Muscle of leg (tissue), 11 donors: ENCODE measurements around the gene TMEM232. TPM values are rescaled to one million over a fixed set of nuclear protein-coding genes. Genes with fewer than 3 reads are reported as not detected.
A peak's percentile ranks its signal among the peaks of the same experiment; 100 is the strongest.

Source experiments
- DNase-seq: peaks from one replicate; pipeline ENCODE4 v3.0.0; 2013
- H3K27ac ChIP-seq: one replicate; pipeline ENCODE4 v1.5.1; 2013; ENCODE audit warnings: mild to moderate bottlenecking, low read length, control low read depth
- H3K27me3 ChIP-seq: one replicate; pipeline ENCODE4 v1.6.1; 2013; ENCODE audit warnings: low read length; ENCODE audit not compliant: control insufficient read depth, insufficient read depth
- H3K36me3 ChIP-seq: one replicate; pipeline ENCODE4 v1.6.1; 2013; ENCODE audit warnings: low read length; ENCODE audit not compliant: control insufficient read depth, insufficient read depth
- H3K4me1 ChIP-seq: one replicate; pipeline ENCODE4 v1.6.1; 2013; ENCODE audit warnings: low read length; ENCODE audit not compliant: control insufficient read depth, insufficient read depth
- H3K4me3 ChIP-seq: one replicate; pipeline ENCODE4 v1.5.1; 2013; ENCODE audit warnings: low read length, control low read depth
- H3K9me3 ChIP-seq: replicated peaks from 2 replicates; pipeline ENCODE4 v1.6.1; 2013; ENCODE audit warnings: low read depth, low read length; ENCODE audit not compliant: control insufficient read depth
- WGBS: methylation state at CpG from one replicate; pipeline ENCODE4 v1.1.5; 2013; ENCODE audit warnings: missing lambda C conversion rate; ENCODE audit not compliant: insufficient coverage; 5-methylcytosine and 5-hydroxymethylcytosine counted together
- polyA plus RNA-seq, 8 donors: library from polyadenylated mRNA; unstranded; fragments of 120-200 nt; gene quantifications; one replicate each; pipeline versions ENCODE4 v1.2.1 to v1.2.3, GENCODE V29; 2013; ENCODE audit warnings: inconsistent platforms in 1 of 8, low replicate concordance in 1 of 8; ENCODE audit not compliant: insufficient read length in 8 of 8, insufficient read depth in 1 of 8
- total RNA-seq: library from RNA; stranded (reverse); fragments of 120-200 nt; gene quantifications from one replicate; pipeline ENCODE4 v1.2.4, GENCODE V29; 2013

The TMEM232 gene
- total and polyA plus RNA-seq, 9 donors: 0.51 to 2.7 (median 1.1) TPM

DNA sequence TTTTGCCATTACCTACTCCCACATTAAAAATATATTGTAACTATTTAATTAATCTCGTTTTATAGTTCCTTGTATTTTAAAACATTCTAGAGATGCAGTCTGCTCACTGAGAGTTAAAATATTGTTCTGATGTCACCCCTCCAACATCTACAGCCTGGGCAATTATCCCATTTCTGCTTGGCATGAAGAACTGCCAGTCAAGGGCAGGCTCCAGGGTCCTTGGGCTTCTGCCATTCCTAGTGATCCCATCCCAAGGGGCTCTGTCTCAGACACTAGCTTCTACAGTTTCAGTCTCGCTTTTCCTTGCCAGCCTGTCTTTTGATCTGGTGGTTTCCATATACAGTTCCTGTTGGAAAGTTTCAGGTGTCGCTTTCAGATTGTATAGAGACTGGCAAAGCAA is 287.2 kb downstream of the TMEM232 start:
- Histone ChIP-seq H3K9me3 (no peaks in the 10 kb centered on the region), H3K27me3 (no peaks in the 10 kb centered on the region), H3K4me3 (no peak overlapping the region), H3K4me1 (no peaks in the 10 kb centered on the region), H3K27ac (no peak overlapping the region), H3K36me3 (no peaks in the 10 kb centered on the region)
- DNase-seq: peak; percentile 25
- WGBS: 32% methylated on average over 2 of the region's 3 CpGs

DNA sequence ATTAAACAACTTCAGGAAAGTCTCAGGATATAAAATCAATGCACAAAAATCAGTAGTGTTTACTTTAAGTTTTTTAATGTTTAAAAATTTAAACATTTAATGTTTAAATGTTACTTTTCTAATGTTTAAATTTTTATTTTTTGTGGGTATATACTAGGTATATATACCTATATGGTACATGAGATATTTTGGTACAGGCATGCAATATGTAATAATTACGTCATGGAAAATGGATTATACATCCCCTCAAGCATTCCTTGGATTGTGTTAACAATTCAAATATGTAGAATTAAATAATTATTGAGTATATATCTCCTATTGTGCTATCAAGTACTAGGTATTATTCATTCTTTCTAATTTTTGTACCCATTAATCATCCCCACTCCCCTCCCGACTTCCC is 291.3 kb downstream of the TMEM232 start:
- no peak overlapping the region for H3K27ac ChIP-seq
- H3K4me1 ChIP-seq: no peaks in the 10 kb centered on the region
- H3K36me3 ChIP-seq: no peaks in the 10 kb centered on the region
- H3K27me3 ChIP-seq: no peaks in the 10 kb centered on the region
- H3K9me3 ChIP-seq: no peaks in the 10 kb centered on the region
- WGBS: no CpG with 5 or more reads among the region's 2 CpGs
- H3K4me3 ChIP-seq: no peak overlapping the region
- DNase-seq: no peak

DNA sequence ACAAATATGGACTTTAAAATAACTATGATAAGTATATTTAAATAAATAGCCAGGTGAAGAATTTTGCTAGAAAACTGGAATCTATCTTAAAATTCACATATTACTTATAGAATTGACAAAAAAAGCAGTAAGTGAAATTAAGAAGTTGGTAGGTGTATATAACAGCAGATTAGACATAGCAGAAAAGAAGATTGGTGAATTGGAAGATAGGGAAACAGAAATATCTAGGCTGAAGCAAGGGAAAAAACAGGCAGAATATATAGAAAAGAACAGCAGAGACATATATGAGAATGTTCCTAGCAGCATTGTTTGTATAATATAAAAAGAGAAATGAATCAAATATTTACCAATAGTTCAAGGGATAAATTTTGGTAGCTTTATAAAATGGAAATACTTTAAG is 294.9 kb downstream of the TMEM232 start:
- DNase-seq: no peak
- Histone ChIP-seq H3K4me1 (no peaks in the 10 kb centered on the region), H3K9me3 (no peaks in the 10 kb centered on the region), H3K4me3 (no peak overlapping the region), H3K27ac (no peak overlapping the region), H3K36me3 (no peaks in the 10 kb centered on the region), H3K27me3 (no peaks in the 10 kb centered on the region)

DNA sequence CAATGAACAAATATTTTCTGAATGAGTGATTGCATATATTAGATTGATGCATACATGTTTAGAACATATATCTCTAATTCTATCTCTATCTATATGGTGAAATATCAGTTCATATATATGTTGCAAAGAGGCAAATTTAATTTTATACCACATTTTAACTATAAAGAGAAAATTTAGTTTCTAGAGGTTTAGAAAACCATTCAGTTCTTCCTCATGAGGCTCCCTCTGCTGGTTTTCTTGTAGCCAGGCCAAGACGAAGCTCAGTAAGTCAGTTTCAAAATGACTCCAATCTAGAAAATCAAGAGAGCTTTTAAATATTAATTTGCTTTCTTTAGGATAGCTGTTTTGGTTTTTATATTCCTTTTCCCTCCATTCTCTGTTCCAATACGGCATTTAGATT is 312.1 kb downstream of the TMEM232 start:
- H3K4me3 ChIP-seq: no peak overlapping the region
- H3K27me3 ChIP-seq: no peaks in the 10 kb centered on the region
- no peaks in the 10 kb centered on the region for H3K36me3 ChIP-seq
- no peaks in the 10 kb centered on the region for H3K9me3 ChIP-seq
- peak; percentile 25 for DNase-seq
- H3K27ac ChIP-seq: no peak overlapping the region
- no peaks in the 10 kb centered on the region for H3K4me1 ChIP-seq
- WGBS: no CpG with 5 or more reads among the region's 2 CpGs

DNA sequence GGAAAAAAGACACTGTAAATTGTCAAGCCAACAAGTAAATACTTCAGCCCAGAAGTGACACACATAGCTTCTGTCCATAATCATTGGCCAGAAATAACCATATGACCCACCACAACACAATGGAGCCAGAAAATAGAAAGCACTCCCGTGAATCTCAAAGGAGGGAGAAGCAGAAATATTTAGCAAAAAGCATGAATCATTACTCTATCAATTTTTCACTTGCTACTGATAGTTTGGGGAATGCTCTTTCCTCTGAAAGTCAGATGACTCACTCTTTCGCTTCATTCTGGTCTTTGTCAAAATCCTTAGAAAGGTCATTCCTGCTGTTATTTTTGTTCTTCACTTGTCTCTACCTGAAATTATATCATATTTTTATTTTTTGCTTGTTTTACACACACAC is 312.6 kb downstream of the TMEM232 start:
- H3K9me3 ChIP-seq: no peaks in the 10 kb centered on the region
- no peaks in the 10 kb centered on the region for H3K27me3 ChIP-seq
- H3K27ac ChIP-seq: no peak overlapping the region
- no peak for DNase-seq
- H3K4me3 ChIP-seq: no peak overlapping the region
- no peaks in the 10 kb centered on the region for H3K36me3 ChIP-seq
- no CpG with 5 or more reads among the region's 2 CpGs for WGBS
- H3K4me1 ChIP-seq: no peaks in the 10 kb centered on the region

DNA sequence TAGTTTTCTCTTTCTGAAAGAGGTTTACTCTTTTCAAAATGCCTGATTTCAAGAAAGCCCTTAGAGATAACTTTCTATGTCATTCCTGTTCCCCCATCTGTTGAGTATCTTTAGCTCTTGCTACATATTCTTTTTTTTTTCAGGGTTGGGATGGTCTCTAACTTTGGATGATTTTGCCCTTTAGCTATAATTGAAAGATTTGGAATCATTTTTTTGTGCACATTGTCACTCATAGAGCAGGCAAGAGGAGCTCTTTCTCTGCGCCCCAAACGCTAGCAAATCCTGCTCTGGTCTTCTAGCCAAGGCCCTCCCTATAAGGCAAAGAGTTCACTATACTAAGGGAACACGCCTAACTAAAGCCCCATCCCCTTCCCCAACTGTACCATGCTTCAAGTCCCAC is 316.9 kb downstream of the TMEM232 start:
- no peaks in the 10 kb centered on the region for H3K27me3 ChIP-seq
- no peak overlapping the region for H3K4me3 ChIP-seq
- WGBS: 92% methylated on average over 2 of the region's 3 CpGs
- H3K4me1 ChIP-seq: no peaks in the 10 kb centered on the region
- no peaks in the 10 kb centered on the region for H3K9me3 ChIP-seq
- H3K36me3 ChIP-seq: no peaks in the 10 kb centered on the region
- DNase-seq: no peak
- H3K27ac ChIP-seq: no peak overlapping the region

DNA sequence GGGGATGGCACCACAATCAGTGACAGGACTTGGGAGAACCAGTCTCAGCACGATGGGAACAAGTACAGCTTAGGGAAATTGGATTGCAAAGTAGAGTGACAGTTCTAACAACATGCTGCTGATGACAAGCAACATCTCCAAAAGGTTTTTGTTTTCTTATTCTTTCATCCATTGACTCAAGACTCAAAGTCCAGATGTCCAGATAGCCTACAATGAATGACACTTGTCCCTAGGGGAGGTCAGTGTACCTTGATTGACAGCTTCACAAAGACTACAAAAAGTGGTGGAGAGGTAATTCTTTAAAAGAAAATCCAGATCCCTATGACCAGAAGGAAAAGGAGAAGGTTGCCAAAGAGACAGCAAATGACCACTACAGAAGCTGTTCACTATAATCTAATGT is 323.9 kb downstream of the TMEM232 start:
- no peak for DNase-seq
- Histone ChIP-seq H3K4me3 (no peak overlapping the region), H3K36me3 (no peaks in the 10 kb centered on the region), H3K27ac (no peak overlapping the region), H3K27me3 (no peaks in the 10 kb centered on the region), H3K9me3 (no peaks in the 10 kb centered on the region), H3K4me1 (no peaks in the 10 kb centered on the region)
- no CpG with 5 or more reads among the region's 1 CpG for WGBS

DNA sequence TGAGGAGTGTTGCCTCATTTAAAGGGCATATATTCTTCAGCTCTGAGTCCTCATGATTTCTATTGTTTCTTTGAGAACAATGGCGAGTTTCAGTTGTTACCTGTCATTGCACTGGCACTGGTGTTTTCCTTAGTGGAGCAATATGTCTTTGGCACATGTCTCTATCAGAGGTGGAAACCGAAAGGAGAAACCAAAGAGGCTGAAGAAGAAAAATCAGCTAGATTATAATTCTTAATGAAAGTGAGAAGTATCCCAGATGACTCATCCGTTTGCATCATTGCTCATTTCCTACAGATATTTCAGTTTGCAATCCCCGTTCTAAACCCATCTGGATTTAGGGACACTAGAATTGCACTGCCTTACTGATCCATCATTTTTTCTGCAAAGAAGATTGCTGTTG is 324.6 kb downstream of the TMEM232 start:
- Histone ChIP-seq H3K27ac (no peak overlapping the region), H3K9me3 (no peaks in the 10 kb centered on the region), H3K4me3 (no peak overlapping the region), H3K27me3 (no peaks in the 10 kb centered on the region), H3K36me3 (no peaks in the 10 kb centered on the region), H3K4me1 (no peaks in the 10 kb centered on the region)
- DNase-seq: no peak
- WGBS: 63% methylated on average over 1 of the region's 4 CpGs

DNA sequence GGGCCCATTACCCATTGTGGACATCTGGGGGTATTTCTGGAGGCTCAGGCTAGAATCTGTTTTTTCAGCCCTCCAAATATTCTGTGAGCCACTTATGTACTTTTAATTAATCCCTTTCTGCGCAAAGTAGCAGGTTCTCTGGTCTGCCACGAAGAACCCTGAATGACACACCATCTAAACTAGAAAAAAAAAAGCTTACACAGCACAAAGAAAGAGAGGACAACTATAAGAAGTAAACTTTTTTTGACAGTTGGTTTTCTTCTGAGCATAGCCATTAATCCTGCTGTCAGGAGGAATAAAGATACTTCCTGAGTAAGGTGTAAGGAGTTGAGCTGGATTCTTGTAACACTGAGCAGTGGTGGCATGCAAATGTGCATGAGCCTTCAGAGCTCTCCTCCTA is 327.5 kb downstream of the TMEM232 start:
- DNase-seq: no peak
- Histone ChIP-seq H3K36me3 (no peaks in the 10 kb centered on the region), H3K4me3 (no peak overlapping the region), H3K9me3 (no peaks in the 10 kb centered on the region), H3K27ac (no peak overlapping the region), H3K4me1 (no peaks in the 10 kb centered on the region), H3K27me3 (no peaks in the 10 kb centered on the region)
- WGBS: no CpG with 5 or more reads among the region's 2 CpGs

DNA sequence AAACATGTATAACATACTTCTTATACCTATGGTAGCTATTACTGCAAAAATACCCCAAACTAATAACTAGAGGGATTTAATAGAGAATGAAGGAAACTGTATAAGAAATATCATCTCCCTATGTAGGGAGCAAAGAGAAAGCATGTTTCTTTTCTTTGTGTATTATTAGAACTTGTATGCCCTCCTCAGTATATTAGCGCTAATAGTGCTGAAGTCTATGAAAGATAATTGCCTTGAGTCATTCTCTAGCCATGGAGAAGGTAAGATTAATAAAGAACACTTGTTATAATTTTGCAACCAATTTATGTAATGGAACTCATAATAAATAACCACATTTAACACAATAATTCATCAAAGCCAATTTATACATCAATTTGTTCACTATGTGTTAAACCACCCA is 329.2 kb downstream of the TMEM232 start:
- WGBS: no CpG with 5 or more reads among the region's 1 CpG
- H3K9me3 ChIP-seq: no peaks in the 10 kb centered on the region
- H3K4me3 ChIP-seq: no peak overlapping the region
- no peaks in the 10 kb centered on the region for H3K27me3 ChIP-seq
- H3K4me1 ChIP-seq: no peaks in the 10 kb centered on the region
- DNase-seq: no peak
- H3K36me3 ChIP-seq: no peaks in the 10 kb centered on the region
- no peak overlapping the region for H3K27ac ChIP-seq

DNA sequence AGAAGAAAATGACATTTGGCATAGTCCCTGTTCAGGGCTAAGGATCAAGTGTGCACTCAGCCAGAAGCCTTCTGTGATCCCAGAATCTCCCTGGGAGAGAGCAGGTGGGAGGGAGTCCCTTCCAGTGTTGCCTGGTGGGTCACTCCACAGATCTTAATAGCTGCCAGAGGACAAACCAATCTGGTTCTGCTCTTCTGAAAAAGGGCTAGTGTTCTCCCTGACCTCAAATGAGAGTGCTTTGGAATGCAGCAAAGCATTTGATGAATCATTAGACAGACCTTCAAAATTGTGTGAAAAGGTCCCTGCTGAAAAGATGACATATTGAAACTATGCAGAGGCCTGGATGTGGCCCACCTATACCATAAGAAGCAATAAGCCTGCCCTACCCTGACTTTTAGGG is 339.7 kb downstream of the TMEM232 start:
- H3K4me1 ChIP-seq: peaks cover 2% of the 10 kb centered on the region
- H3K27ac ChIP-seq: no peak overlapping the region
- no peaks in the 10 kb centered on the region for H3K27me3 ChIP-seq
- no peaks in the 10 kb centered on the region for H3K9me3 ChIP-seq
- no peaks in the 10 kb centered on the region for H3K36me3 ChIP-seq
- H3K4me3 ChIP-seq: no peak overlapping the region
- no peak for DNase-seq
